Measurements from ENCODE around the gene MEF2A. TPM values are rescaled to one million over a fixed set of nuclear protein-coding genes. Genes with fewer than 3 reads are reported as not detected.

MEF2A gene
- total RNA-seq, 1 donor from 2014 or later, result 27.2 TPM

DNA sequence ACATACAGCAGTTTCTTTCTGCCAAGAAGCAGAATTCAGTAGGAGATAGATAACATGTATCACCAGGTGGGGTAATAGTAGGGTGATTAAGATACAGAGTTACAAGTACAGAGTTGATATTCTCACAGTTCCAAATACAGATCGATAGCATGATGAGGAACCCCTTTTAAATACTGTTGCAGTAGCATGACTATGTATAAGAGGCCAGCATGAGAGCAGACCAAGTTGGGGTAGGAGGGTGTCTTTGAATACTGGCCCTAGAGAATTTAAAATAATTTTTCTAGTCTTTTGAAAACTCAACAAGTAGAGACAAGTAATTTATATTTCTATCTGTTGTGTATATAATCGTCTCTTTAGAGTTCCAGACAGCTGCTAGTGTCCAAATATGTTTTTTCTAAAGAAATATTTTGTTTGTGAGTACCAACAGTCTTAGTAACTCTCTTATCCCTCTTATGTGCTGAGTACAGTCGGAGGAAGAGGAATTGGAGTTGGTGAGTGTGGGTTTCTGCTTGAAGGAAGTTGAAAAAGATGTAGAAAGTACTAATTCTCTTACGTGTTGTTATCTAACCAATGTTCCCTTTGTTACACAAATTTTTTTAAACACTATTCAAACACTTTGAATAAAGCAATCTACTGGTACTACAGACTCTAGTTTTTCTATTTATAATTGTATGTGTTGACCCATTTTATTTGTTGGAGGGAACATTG lies 137.3 kb downstream of the MEF2A start:
- intact Hi-C loops (cut with micrococcal nuclease), result loop anchor here (1.0 to 5.0 kb wide), 2 partner anchors 20 to 201 kb away; no protein-coding TSS in a partner anchor

DNA sequence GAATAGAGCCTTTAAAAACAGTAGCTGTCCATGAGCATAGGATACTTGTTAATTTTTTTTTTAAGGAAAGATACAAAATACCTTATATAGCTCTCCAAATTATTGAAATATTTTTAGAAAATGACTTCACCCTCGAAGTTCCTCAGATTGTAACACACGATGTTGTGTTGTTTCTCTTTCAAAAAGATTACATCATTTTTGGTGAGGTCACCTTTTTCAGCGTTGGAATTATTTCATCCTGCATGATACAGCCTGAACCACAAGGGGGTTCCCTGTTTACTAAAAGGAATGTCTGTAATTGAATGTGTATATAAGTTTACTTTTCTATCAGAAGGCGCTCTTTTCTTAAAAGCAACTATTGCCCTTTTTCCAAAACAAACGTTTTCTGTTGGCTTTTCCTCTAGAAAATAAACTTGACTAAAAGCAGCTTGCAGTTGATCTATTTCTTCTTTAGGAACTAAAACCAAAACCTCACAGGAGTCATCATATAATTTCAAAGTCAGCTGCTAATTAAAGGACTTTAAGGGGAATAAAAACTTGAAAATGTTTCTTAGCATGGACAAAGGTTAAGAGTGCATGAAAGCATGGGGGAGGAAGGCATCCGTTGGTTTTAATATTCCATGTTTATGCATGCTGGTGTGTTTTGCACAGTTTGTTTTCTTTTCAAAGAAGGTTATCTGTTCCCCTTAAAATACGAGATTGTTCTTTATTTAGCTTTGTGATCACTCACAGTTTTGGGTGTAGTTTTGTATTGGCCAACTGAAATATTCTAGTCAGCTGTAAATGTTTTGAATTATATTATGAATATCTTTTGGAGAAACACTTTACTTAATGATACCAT lies 138.0 kb downstream of the MEF2A start:
- intact Hi-C loops (cut with micrococcal nuclease), result loop anchor here (1.0 to 5.0 kb wide), 8 partner anchors 21 to 431 kb away; partner anchors contain the start of gene LYSMD4

DNA sequence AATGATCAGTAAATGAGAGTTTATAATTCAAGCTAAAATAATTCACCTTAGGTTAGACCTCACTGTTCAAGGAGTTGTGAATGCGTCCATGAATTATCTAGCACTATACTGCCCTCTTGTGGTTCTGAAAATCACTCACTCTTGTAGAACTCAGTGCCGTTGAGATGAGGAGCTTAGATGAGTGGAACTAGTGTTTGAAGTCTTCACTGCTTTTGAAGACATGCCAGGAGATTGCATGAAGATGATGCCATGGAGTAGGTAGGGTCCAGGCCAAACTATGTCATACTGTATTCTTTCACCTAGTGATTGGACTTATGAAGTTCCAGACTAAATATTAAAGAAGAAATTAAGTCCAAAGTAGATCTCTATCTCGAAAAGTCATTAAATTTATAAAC lies 138.7 kb downstream of the MEF2A start:
- intact Hi-C loops (cut with micrococcal nuclease), result loop anchor here (1.0 to 5.0 kb wide), 7 partner anchors 29 to 431 kb away; partner anchors contain the start of gene LYSMD4

DNA sequence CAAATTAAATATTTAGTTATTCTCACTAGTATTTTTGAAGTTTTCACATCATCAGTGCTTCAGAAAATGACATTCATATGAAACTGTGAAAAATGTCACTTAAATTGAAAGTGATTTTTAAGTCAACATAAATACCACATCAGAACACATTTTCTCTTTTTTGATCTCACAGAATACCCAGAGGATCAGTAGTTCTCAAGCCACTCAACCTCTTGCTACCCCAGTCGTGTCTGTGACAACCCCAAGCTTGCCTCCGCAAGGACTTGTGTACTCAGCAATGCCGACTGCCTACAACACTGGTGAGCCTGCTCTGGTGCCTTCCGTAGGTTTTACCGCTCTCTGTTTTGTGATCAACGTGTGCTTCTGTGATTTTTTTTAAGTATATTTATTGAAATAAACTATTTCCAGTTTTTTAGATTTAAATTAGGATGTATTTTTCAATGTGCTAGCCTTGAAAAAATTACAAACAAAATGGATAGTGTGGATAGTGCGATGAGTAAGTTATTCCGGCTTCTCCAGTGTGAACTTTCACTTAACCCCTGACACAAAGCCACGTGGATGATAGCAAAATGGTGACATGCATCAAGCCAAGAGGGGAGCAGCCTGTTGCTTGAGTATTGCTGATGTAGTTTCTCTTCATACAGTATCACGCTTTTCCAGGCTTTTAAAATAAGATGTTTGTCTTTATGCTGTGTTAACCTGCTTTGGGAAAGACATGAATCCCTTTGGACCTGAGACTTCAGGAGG lies 140.9 kb downstream of the MEF2A start:
- intact Hi-C loops (cut with micrococcal nuclease), result loop anchor here (1.0 to 2.0 kb wide), 5 partner anchors 14 to 602 kb away; partner anchors contain the start of genes LRRC28 and SYNM

DNA sequence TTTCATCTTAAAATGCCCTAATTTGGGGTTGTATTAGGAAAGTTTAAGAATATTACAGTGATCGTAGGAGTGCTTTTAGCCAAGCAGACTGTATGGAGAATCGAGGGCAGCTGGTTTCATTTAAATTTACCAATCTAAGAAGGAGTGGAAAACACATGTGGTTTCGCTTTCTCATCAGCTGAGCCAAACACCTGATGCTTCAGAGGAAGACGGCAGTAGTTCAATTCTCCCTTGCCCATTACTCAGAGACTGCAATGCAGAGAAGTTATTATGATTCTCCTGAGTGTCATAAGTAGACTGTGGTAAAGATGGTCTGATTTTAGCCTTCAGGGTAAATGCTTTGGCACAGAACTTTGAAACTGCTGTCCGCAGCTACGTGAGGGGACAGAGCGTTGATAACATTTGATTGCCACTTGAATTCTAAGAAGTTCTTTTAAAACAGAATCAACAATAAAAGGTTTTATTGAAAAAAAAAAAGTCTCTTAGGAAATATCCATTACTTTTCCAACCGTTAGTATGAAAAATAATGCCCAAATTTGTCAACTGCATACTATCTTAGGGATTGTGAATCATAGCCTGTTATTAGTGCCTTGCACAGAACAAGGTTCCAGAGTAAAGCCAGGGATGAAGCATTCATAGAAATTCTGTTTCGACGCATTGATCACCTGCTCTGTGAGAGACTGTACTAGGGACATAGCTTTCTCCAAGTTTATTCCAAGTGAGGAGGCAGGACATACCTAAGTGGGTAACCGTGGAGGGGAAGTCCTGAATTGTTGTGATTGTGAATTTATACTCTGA lies 141.9 kb downstream of the MEF2A start:
- intact Hi-C loops (cut with micrococcal nuclease), result loop anchor here (1.0 to 2.0 kb wide), 5 partner anchors 13 to 603 kb away; partner anchors contain the start of genes LRRC28 and SYNM

DNA sequence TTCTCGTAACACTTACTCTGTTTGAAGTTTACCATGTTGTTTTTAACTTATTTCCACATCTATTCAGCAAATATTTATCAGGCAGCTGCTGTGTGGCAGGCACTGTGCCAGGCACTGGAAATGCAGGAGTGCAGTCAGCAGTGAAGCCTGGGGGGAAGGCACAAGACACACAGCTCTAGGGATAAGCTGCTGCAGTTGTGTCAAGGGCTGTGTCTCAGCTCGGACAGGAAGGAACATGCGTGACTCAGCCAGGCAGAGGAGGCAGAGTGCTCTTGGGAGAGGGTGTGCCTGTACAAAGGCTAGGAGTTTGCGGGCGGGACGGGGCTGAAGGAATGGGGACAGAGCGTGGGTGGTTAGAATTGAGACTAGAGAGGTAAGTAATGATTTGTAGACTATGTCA lies 142.8 kb downstream of the MEF2A start:
- intact Hi-C loops (cut with micrococcal nuclease), result no loop called here

DNA sequence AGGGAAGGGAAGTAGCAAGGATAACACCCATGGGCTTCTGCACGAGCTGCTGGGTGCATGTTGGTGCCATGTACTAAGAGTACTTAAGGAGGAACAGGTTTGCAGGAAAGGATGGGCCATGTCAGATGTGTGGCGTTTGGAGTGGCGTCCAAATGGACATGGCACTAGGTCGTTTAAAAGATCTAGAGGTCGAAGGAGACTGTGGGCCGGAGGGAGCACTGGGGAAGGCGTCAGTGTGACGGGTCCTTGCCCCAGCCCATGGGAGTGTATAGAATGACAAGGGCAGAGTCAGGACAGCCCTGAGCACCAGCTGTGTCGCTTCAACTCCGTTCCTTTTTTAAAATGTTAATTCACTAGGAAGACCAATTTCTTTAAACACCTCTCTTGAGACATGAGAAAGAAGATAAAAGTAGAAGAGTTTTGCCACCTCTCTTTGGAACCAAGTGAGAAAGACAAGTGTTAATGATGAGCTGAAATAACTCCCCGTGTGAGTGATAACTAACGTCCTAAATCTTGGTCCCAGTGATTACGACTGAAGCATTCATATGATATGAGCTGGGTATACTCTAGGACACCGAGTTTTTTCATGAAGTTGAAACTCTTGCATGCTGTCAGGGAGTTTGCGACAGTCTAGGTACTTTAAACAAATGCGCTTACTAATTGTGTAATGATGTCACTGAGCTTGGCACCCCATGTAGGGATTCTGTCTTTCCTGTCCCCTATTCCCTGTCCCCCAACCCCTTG lies 143.6 kb downstream of the MEF2A start:
- intact Hi-C loops (cut with micrococcal nuclease), result no loop called here

DNA sequence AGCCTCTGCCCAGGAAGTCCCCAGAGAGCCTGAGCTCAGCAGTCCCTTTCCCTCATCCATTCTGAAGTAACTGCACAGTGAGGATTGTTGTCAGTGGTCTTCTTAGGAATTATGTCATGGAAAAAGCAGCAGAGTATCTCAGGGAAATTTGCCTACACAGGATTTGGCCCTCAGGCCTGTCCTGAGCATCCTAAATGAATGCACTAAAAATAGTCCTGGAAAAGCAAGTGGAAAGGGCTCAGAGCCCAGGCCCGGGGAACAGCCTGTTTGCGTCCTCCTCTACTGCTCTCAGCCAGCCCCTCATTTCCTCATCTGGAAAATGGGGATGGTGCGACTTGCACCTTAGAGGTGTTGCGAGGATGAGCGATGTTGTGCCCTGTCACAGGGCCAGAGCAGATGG lies 145.8 kb downstream of the MEF2A start:
- intact Hi-C loops (cut with micrococcal nuclease), result no loop called here

DNA sequence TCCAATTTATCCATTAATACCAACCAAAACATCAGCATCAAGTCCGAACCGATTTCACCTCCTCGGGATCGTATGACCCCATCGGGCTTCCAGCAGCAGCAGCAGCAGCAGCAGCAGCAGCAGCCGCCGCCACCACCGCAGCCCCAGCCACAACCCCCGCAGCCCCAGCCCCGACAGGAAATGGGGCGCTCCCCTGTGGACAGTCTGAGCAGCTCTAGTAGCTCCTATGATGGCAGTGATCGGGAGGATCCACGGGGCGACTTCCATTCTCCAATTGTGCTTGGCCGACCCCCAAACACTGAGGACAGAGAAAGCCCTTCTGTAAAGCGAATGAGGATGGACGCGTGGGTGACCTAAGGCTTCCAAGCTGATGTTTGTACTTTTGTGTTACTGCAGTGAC lies 146.6 kb downstream of the MEF2A start:
- intact Hi-C loops (cut with micrococcal nuclease), result no loop called here

DNA sequence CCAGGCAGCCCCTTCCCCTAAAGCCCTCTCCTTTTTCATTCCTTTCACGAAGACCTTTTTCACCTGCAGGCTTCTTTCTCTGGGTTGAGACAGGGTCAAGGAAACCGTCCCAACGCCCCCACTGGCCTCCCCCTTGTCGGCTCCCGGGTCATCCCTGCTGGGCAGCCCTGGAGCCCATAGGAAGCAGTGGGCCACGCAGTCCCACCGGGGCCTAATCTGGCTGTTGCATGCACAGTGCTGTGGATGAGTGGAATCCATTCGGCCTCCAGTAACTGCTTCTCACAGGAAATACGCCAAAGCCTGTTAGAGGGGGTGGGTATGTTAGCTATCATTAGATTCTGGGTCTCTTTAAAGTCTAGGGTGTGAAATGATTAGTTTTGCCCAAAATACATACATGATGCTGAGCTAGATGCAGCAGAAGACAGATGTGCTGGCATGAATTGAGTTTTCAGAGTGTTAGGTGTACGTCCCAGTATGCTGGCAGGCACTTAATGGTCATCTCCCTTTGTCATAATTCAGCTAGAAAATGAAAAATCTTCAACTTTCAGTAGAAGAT lies 150.8 kb downstream of the MEF2A start:
- intact Hi-C loops (cut with micrococcal nuclease), result no loop called here

DNA sequence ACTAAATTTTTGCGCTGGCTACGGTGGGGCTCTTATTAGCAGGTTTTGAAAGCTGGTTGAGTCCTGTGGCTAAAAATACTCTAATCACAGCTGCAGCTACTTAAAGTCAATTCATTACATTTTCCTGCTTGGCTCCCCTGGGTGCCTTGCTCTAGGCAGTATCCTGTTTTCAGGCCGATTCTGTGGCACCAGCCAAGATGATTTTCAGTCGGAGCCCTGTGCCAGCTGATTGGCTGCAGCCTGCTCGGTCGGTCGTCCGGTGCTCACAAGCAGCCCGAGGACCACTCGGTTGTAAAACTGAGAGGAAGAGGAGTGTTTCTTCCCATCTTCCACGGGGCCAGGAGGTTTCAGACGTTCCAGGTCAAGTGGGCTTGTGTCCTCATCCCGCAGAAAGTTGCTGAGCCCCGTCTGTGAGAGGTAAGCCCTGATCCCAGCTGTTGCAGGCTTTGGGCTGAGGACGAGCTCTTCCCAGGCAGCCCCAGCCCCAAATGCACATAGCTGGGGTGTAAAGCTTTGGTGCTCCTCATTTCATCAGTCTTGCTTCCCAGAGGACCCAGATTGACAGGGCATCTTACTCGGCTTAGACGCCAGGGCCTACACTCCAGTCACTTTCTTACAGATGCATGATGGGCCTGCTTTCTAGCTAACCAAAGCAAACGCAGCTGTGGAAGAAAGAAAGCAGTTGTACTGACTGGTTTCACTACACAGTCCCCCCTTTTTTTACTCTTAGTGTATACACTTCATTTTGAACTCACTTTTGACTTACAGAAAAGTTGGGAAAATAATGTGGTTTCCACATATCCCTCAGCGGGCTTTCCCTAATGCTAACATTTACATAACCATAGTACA lies 151.6 kb downstream of the MEF2A start:
- intact Hi-C loops (cut with micrococcal nuclease), result no loop called here

DNA sequence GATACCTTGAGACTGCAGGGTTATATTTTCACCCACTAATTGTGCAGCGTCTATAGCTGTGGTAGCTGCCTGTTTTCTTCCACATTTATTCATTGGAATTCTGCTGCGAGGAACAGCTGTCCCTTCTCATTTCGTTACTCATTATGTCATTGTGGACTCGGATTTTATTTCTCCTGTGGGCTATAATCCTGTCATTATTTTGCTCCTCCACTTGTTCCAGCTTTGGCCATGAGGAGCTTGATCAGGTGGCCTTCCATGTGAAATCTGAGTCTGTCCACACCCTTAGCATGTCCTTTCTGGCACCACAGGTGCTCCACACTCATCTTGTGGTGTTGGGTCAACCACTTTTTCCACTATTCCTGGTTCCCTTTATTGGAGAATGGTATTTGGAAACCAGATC lies 152.6 kb downstream of the MEF2A start:
- intact Hi-C loops (cut with micrococcal nuclease), result no loop called here

DNA sequence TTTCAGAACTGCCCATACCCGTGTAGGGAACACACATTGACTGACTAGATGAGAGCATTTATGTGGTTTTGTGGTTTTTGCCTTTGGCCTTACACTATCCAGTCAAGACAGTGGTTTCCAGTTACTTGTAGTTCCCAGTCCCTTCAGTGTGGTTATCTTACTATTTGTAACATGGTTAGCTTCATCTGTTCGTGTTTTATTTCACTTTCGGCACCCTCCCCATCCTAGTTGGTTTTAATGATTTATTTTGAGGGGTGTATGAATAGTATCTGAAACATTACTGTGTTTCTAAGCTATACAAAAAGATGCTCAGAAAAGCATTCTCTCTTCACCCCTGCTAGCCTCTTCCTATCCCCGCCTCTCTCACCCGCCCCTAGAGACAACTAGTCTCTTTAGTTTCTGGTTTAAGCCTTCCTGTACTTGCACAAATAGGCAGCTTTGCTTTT lies 153.3 kb downstream of the MEF2A start:
- intact Hi-C loops (cut with micrococcal nuclease), result no loop called here

DNA sequence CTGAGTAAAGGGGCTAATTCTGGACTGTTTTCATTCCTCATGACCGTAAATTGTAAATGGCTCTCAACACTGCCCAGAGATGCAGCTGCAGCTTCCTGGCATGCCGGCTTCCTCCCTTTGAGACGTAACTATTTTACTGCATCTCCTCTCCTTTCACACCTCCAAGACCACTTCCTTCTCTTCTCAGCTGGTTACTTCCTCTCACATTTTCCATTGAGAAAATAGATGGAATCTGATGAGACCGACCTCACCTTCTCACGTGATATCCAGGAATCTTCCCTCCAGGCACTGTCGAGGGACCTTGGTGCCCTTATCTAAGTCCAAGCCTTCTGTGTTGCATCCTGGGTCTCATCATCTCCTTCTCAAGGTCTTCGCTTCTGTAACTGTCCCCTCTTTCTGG lies 154.7 kb downstream of the MEF2A start:
- intact Hi-C loops (cut with micrococcal nuclease), result loop anchor here (1.0 kb wide), 2 partner anchors 13 kb away; partner anchors contain the start of gene LYSMD4

DNA sequence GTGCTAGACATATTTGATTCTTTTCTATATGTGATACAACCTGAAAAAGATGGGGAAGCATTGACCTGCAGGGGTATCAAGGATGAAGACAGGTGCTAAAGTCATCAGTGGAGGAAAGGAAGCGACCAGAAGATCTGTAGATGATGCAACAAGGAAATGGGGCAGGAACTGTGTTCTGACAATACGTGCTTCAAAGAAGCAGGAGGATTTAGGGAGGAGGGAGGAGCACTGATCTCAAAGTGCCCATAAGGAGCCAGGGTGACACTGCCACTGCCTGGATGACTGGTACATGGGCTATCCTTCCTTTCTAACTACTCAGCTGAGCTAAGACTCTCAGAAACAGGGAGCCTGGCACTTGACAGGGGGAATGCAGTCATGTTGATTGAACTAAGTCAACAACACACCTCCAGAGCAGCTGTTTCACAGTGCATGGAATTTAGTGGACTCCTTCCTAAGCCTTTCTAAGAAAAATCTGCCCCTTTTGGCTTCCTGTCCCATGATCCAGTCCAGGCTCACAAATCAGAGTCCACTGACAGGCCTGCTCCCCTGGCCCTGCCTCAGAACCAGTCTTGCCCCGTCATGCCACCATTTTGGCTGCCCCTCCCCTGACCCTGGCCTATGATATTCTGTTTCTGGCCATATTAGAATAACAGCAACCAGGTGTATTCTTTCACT lies 155.5 kb downstream of the MEF2A start:
- intact Hi-C loops (cut with micrococcal nuclease), result no loop called here

DNA sequence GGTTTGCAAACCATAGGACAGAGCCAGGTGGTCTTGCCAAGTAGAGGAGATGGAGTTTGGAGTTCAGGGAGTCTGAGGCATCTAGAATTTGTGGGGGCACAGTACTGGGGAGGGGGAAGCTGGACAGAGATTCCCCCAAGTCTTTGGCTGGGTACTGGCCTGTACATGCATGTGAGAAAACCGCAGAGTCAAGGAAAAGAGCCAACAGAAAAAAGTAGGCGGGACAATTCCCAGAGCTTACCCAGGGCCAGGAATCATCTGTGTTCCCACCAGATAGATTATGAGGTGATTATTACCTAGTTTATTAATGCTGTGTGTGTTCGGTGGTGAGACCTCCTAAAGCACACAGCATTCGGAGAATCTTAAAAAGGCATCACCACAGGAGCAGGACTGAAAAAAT lies 156.1 kb downstream of the MEF2A start:
- intact Hi-C loops (cut with micrococcal nuclease), result no loop called here

DNA sequence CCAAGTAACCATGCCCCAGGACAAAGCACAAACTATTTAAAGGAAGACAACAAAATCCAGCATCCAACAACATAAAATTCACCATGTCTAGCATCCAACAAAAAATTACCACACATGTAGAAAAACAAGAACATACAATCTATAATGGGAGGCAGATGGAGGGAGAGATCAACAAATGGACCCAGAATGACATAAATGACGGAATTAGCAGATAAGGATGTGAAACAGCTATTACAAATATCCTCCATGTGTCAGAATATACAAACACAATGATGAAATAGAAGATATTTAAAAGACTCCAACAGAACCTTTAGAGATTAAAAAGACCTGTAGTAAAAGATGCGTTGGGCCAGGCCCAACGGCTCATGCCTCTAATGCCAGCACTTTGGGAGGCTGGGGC lies 156.6 kb downstream of the MEF2A start:
- intact Hi-C loops (cut with micrococcal nuclease), result no loop called here

DNA sequence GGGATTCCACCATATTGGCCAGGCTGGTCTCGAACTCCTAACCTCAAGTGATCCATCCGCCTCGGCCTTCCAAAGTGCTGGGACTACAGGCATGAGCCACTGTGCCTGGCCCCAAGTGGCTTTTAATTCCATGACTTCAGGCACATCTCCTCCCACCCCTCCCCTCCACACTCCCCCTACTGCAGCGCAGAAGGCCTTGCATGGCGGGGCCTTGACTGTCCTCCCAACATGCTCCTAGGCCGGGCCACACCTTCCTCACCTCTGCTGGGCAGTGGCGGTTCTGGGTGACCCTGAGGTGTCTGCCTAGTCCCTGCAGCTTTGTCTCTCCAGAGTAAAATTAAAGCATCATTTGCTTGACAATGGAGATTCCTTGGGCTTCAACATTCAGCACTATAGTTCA lies 160.5 kb downstream of the MEF2A start:
- intact Hi-C loops (cut with micrococcal nuclease), result no loop called here

All from T-helper 1 cell treated with Interleukin-12 subunit alpha and Interleukin-12 subunit beta and Interleukin-4 antibody, amounts not matched to agents 30 ng/mL and 1 ng/mL, for 36 hours (primary cell).